ENCODE measurements around the gene EEF1AKMT4. TPM values are rescaled to one million over a fixed set of nuclear protein-coding genes. Genes with fewer than 3 reads are reported as not detected.

The EEF1AKMT4 gene
- total RNA-seq, 4 donors from 2014 or later, result 3.3 to 4.9 (median 3.7) TPM

- no peaks in the 10 kb centered on the region for H3K4me1 ChIP-seq
Observed at GRCh38 chr3:184291044-184291737, 41.7 kb downstream of the EEF1AKMT4 start.

DNA sequence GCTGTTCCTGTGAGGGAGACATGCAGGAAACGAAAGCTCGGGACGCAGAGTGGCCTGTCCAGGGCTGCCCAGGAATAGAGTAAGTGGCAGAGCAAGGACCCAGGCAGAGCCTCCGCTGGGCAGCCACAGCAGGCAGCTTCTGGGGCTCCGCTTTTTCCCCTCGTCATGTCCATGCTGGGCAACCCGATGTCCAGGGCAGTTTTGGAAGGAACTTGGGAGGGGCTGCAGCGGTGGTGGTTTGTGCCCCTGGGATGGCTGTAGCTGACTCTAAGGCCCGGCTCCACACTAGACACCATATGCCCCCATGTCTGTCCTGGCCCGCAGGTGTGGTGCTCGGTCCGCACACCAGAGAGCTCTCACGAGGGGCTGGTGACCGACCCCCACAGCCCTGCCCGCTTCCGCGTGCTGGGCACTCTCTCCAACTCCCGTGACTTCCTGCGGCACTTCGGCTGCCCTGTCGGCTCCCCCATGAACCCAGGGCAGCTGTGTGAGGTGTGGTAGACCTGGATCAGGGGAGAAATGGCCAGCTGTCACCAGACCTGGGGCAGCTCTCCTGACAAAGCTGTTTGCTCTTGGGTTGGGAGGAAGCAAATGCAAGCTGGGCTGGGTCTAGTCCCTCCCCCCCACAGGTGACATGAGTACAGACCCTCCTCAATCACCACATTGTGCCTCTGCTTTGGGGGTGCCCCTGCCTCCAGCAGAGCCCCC is 42.4 kb downstream of the EEF1AKMT4 start:
- Histone ChIP-seq H3K36me3 (no peaks in the 10 kb centered on the region), H3K27ac (replicated peaks in 1 of 4) (no peak overlapping the region), H3K4me1 (no peaks in the 10 kb centered on the region), H3K9me3 (no peaks in the 10 kb centered on the region), H3K4me3 (no peak overlapping the region), H3K27me3 (peaks cover 0 to 34% (median 0%) of the 10 kb centered on the region in 4 donors)
- intact Hi-C loops (cut with DNase I), result no loop called here
- no peak for TF ChIP-seq EP300 (IDR thresholded peaks at IDR 0.05)
- no peak for TF ChIP-seq CTCF (IDR thresholded peaks at IDR 0.05)
- no peak for TF ChIP-seq POLR2AphosphoS5 (IDR thresholded peaks at IDR 0.05)
- TF ChIP-seq POLR2A (IDR thresholded peaks at IDR 0.05; ENCODE audit: low read depth), result no peak
- DNase-seq (ENCODE audit: extremely low spot score), result no peak
- 92% methylated on average over 19 of the region's 21 CpGs for WGBS

More at GRCh38 chr3:184291044-184291737, 41.7 kb downstream of the EEF1AKMT4 start:
- Histone ChIP-seq H3K36me3 (no peaks in the 10 kb centered on the region), H3K9me3 (no peaks in the 10 kb centered on the region), H3K27me3 (peaks cover 0 to 34% (median 0%) of the 10 kb centered on the region in 4 donors), H3K4me3 (no peak overlapping the region), H3K27ac (replicated peaks in 1 of 4) (no peak overlapping the region)
- 85% methylated on average over 22 of the region's 22 CpGs for WGBS
- intact Hi-C loops (cut with DNase I), result no loop called here
- DNase-seq (ENCODE audit: extremely low spot score), result no peak
- TF ChIP-seq CTCF (IDR thresholded peaks at IDR 0.05) (no peak), EP300 (IDR thresholded peaks at IDR 0.05) (no peak), POLR2AphosphoS5 (IDR thresholded peaks at IDR 0.05) (no peak), POLR2A (IDR thresholded peaks at IDR 0.05; ENCODE audit: low read depth) (no peak)

- intact Hi-C loops (cut with DNase I), result loop anchor here (5.0 kb wide), 1 partner anchor 108 kb away; the partner anchor contains the start of gene ABCF3
- H3K27ac ChIP-seq (replicated peaks in 1 of 4), result no peak overlapping the region
- 66% methylated on average over 3 of the region's 3 CpGs for WGBS
- no peak overlapping the region for H3K4me3 ChIP-seq
- H3K36me3 ChIP-seq, result peaks cover 0 to 7% (median 5%) of the 10 kb centered on the region in 4 donors
- peaks cover 12 to 21% (median 20%) of the 10 kb centered on the region in 4 donors for H3K4me1 ChIP-seq
- TF ChIP-seq EP300 (IDR thresholded peaks at IDR 0.05), result no peak
- no peak for TF ChIP-seq POLR2AphosphoS5 (IDR thresholded peaks at IDR 0.05)
- TF ChIP-seq POLR2A (IDR thresholded peaks at IDR 0.05; ENCODE audit: low read depth), result no peak
- no peak for TF ChIP-seq CTCF (IDR thresholded peaks at IDR 0.05)
- H3K27me3 ChIP-seq, result peaks cover 0 to 12% (median 0%) of the 10 kb centered on the region in 4 donors
- no peaks in the 10 kb centered on the region for H3K9me3 ChIP-seq
- DNase-seq (ENCODE audit: extremely low spot score), result no peak
Observed at GRCh38 chr3:184295771-184296170, 46.3 kb downstream of the EEF1AKMT4 start.

- Histone ChIP-seq H3K4me3 (no peak overlapping the region), H3K4me1 (peaks cover 14 to 28% (median 23%) of the 10 kb centered on the region in 4 donors), H3K9me3 (no peaks in the 10 kb centered on the region), H3K27me3 (peaks cover 0 to 9% (median 0%) of the 10 kb centered on the region in 4 donors), H3K27ac (replicated peaks in 1 of 4) (no peak overlapping the region), H3K36me3 (peaks cover 3 to 16% (median 14%) of the 10 kb centered on the region in 4 donors)
- TF ChIP-seq CTCF (IDR thresholded peaks at IDR 0.05) (no peak), POLR2AphosphoS5 (IDR thresholded peaks at IDR 0.05) (no peak), EP300 (IDR thresholded peaks at IDR 0.05) (no peak)
- no peak for DNase-seq (ENCODE audit: extremely low spot score)
- intact Hi-C loops (cut with DNase I), result loop anchor here (5.0 kb wide), 1 partner anchor 109 kb away; the partner anchor contains the start of gene ABCF3
- WGBS, result 76% methylated on average over 7 of the region's 7 CpGs
Observed at GRCh38 chr3:184296616-184297015, 47.1 kb downstream of the EEF1AKMT4 start.
